Keratinocyte (primary cell): ENCODE results near the gene PRODH2. TPM values are rescaled to one million over a fixed set of nuclear protein-coding genes. Genes with fewer than 3 reads are reported as not detected.

ENCODE experiments used
- DNase-seq: peaks from one replicate; pipeline ENCODE4 v3.0.0-alpha.2; 2011; ENCODE audit warnings: low read depth, missing footprints, low spot score
- FAIRE-seq: peaks from 2 replicates; lab custom pipeline; 2011; peaks lifted over from hg19 to GRCh38; lab: Jason Lieb, UNC
- H2AFZ ChIP-seq: 2 replicates; pipeline ENCODE4 v1.6.0; 2012; ENCODE audit warnings: low read length, control low read depth, inconsistent platforms; ENCODE audit not compliant: control insufficient read depth
- H3K27ac ChIP-seq: 2 replicates; pipeline ENCODE4 v1.5.1; 2011; ENCODE audit warnings: low read length; ENCODE audit not compliant: control insufficient read depth, insufficient read depth
- H3K27me3 ChIP-seq: 3 replicates; pipeline ENCODE4 v1.6.0; 2011; ENCODE audit warnings: low read length; ENCODE audit not compliant: control insufficient read depth, insufficient read depth; ENCODE audit errors: extremely low read depth
- H3K36me3 ChIP-seq, 2 experiments: 2 replicates in 1 of 2; 3 replicates in 1 of 2; pipeline ENCODE4 v1.5.1; 2011; ENCODE audit warnings: low read length in 2 of 2, mild to moderate bottlenecking in 1 of 2; ENCODE audit not compliant: control insufficient read depth in 2 of 2, insufficient read depth in 2 of 2; ENCODE audit errors: extremely low read depth in 1 of 2
- H3K4me1 ChIP-seq: 3 replicates; pipeline ENCODE4 v1.5.1; 2011; ENCODE audit warnings: low read length; ENCODE audit not compliant: control insufficient read depth, insufficient read depth; ENCODE audit errors: extremely low read depth
- H3K4me2 ChIP-seq: 3 replicates; pipeline ENCODE4 v1.6.0; 2011; ENCODE audit warnings: low read depth, low read length; ENCODE audit not compliant: control insufficient read depth, insufficient read depth; ENCODE audit errors: extremely low read depth
- H3K4me3 ChIP-seq, 3 experiments: fragments of 200-600 bp in 1 of 3; sonication (generic) in 1 of 3; 2 replicates in 2 of 3; 3 replicates in 1 of 3; pipeline ENCODE4 v1.5.1; 2011 to 2016; ENCODE audit warnings: low read length in 3 of 3, mild to moderate bottlenecking in 3 of 3, control low read depth in 2 of 3, inconsistent platforms in 1 of 3, low read depth in 1 of 3, mixed read lengths in 1 of 3, mixed run types in 1 of 3, moderate library complexity in 1 of 3; ENCODE audit not compliant: control insufficient read depth in 2 of 3, insufficient read depth in 2 of 3; ENCODE audit errors: extremely low read depth in 1 of 3
- H3K79me2 ChIP-seq: 2 replicates; pipeline ENCODE4 v1.6.0; 2012; ENCODE audit warnings: low read length; ENCODE audit not compliant: control insufficient read depth, insufficient read depth
- H3K9ac ChIP-seq: 3 replicates; pipeline ENCODE4 v1.6.0; 2011; ENCODE audit warnings: low read length; ENCODE audit not compliant: control insufficient read depth, insufficient read depth; ENCODE audit errors: extremely low read depth
- H3K9me1 ChIP-seq: 3 replicates; pipeline ENCODE4 v1.6.0; 2011; ENCODE audit warnings: low read length; ENCODE audit not compliant: control insufficient read depth, insufficient read depth; ENCODE audit errors: extremely low read depth
- H3K9me3 ChIP-seq: 2 replicates; pipeline ENCODE4 v1.5.1; 2012; ENCODE audit warnings: low read depth, low read length; ENCODE audit not compliant: control insufficient read depth
- H4K20me1 ChIP-seq: 3 replicates; pipeline ENCODE4 v1.6.0; 2011; ENCODE audit warnings: low read length; ENCODE audit not compliant: control insufficient read depth, insufficient read depth; ENCODE audit errors: extremely low read depth
- CTCF ChIP-seq, 3 experiments: IDR thresholded peaks in 1 of 3; conservative IDR thresholded peaks in 1 of 3; optimal IDR thresholded peaks in 1 of 3; 2 replicates in 2 of 3; 3 replicates in 1 of 3; pipeline versions ENCODE3 to v1.5.1; 2011; ENCODE audit warnings: low read length in 3 of 3, mild to moderate bottlenecking in 3 of 3, moderate library complexity in 2 of 3, control low read depth in 1 of 3, inconsistent platforms in 1 of 3; ENCODE audit not compliant: insufficient read depth in 2 of 3; ENCODE audit errors: extremely low read depth in 1 of 3
- EZH2 ChIP-seq: IDR thresholded peaks from one replicate; pipeline ENCODE4 v1.6.1; 2012; ENCODE audit warnings: inconsistent platforms, mild to moderate bottlenecking, low read length, moderate library complexity
- dilution Hi-C: fragments of 300-500 bp; cut with MboI; formaldehyde crosslinking; loops from one replicate; pipeline ENCODE4 v1.7.0; 2020; ENCODE audit warnings: low sequenced_read_pairs; ENCODE audit not compliant: extremely low pct_ligation_motif_present
- polyA plus RNA-seq, 5 experiments: library from polyadenylated mRNA; depleted of rRNA in 3 of 5; stranded (reverse) in 3 of 5; stranded (forward) in 1 of 5; unstranded in 1 of 5; fragments of >200 nt; gene quantifications; 1 replicate in 1 of 5; 2 replicates in 3 of 5; 3 replicates in 1 of 5; pipeline versions ENCODE4 v1.2.1 to v1.2.3, GENCODE V29; 2011 to 2012; ENCODE audit warnings: missing spikeins in 2 of 5, low read depth in 1 of 5, low replicate concordance in 1 of 5

The PRODH2 gene
- polyA plus RNA-seq, 1 donor (not counting 4 experiments of a cell fraction or from before 2014, with no cell fraction given), result not detected

DNA sequence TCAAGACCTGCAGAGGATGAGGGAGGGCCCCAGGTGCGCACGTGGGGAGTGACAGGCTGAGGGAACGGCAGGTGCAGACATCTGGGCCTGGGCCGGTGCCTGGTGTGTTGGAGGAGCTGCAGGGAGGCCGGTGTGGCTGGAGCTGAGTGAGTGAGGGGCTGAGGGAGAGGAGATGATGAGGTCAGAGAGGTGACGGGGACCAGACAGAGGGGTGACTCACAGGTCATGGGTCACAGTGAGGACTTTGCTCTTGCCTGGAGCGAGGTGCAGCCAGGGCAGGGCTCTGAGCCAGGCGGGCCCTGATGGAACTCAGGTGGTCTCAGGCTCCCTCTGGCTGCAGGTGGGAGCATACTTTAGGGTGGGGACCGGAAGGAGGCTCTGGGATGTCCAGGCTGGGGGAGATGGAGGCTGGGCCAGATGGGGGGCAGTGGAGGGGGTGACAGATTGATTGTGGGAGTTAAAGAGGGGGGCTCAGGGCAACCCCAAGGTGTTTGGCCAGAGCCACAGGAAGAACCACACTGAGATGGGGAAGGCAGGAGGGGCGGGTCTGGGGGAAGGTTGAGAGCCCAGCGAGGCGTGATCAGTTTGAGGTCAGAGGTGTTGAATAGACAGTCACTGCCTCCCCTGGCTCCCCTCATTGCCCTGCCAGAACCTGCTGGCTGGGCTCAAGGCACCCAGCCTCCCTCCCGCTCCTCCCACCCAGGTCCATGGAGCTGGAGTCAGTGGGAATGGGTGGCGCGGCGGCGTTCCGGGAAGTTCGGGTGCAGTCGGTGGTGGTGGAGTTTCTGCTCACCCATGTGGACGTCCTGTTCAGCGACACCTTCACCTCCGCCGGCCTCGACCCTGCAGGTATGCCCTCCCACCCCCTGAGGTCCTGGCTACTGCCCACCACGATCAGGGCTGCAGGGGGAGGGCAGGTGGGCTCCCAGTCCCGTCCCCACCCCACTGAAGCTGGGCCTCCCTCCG is 28.9 kb downstream of the PRODH2 start:
- Histone ChIP-seq H2AFZ (no peak overlapping the region), H3K27me3 (no peaks in the 10 kb centered on the region), H3K4me2 (no peak overlapping the region), H3K9me1 (no peaks in the 10 kb centered on the region), H3K36me3 (no peaks in the 10 kb centered on the region), H3K9me3 (no peaks in the 10 kb centered on the region), H3K9ac (no peak overlapping the region), H3K4me3 (no peak overlapping the region), H3K27ac (no peak overlapping the region), H3K79me2 (no peaks in the 10 kb centered on the region), H4K20me1 (peaks cover 2% of the 10 kb centered on the region), H3K4me1 (no peaks in the 10 kb centered on the region)
- DNase-seq (no peak), FAIRE-seq (no peak)
- TF ChIP-seq CTCF (optimal IDR thresholded peaks at IDR 0.05 in 1 of 3, IDR thresholded peaks at IDR 0.05 in 1 of 3, conservative IDR thresholded peaks at IDR 0.05 in 1 of 3; ENCODE audit: extremely low read depth in 1 of 3, insufficient read depth in 2 of 3, low read length in 3 of 3), result no peak
- TF ChIP-seq EZH2, result no peak
- dilution Hi-C loops, result no loop called here

DNA sequence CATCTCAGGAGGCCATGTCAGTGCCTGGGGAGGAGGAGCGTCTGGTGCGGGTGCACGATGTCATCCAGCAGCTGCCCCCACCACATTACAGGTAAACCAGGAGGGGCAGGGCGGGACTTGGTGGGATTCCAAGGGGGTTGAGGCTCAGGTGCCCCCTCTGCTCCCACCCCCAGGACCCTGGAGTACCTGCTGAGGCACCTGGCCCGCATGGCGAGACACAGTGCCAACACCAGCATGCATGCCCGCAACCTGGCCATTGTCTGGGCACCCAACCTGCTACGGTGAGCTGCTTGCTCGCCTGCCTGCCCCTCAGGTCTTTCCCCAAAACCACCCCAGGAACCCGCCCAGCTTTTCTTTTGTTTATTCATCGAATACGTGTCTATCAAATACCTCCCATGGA is 30.1 kb downstream of the PRODH2 start:
- Histone ChIP-seq H3K4me2 (no peak overlapping the region), H2AFZ (no peak overlapping the region), H3K9me3 (no peaks in the 10 kb centered on the region), H3K4me3 (no peak overlapping the region), H3K9ac (no peak overlapping the region), H3K4me1 (no peaks in the 10 kb centered on the region), H3K27ac (no peak overlapping the region), H4K20me1 (no peaks in the 10 kb centered on the region), H3K9me1 (no peaks in the 10 kb centered on the region), H3K27me3 (no peaks in the 10 kb centered on the region), H3K36me3 (no peaks in the 10 kb centered on the region), H3K79me2 (no peaks in the 10 kb centered on the region)
- FAIRE-seq, result no peak
- dilution Hi-C loops, result no loop called here
- DNase-seq, result no peak
- TF ChIP-seq EZH2 (no peak), CTCF (optimal IDR thresholded peaks at IDR 0.05 in 1 of 3, IDR thresholded peaks at IDR 0.05 in 1 of 3, conservative IDR thresholded peaks at IDR 0.05 in 1 of 3; ENCODE audit: extremely low read depth in 1 of 3, insufficient read depth in 2 of 3, low read length in 3 of 3) (no peak)
